Neural progenitor cell (in vitro differentiated cells): ENCODE data around the gene AFF3.

ENCODE experiments used
- CTCF ChIP-seq: fragments of 200-600 bp; sonication (generic); IDR thresholded peaks from 2 replicates; pipeline ENCODE4 v1.5.1; 2017; ENCODE audit warnings: antibody characterized with exemption, mild to moderate bottlenecking
- EZH2 ChIP-seq: fragments of 200-600 bp; sonication (generic); IDR thresholded peaks from 2 replicates; pipeline ENCODE4 v1.6.1; 2017; ENCODE audit warnings: antibody characterized with exemption, mild to moderate bottlenecking, moderate library complexity
- EZH2phosphoT487 ChIP-seq: fragments of 200-600 bp; sonication (generic); IDR thresholded peaks from 2 replicates; pipeline ENCODE4 v1.6.1; 2017; ENCODE audit warnings: antibody characterized with exemption

- TF ChIP-seq CTCF (no peak), EZH2 (no peak), EZH2phosphoT487 (no peak)
Observed at GRCh38 chr2:100068395-100068794, 74.0 kb downstream of the AFF3 start.
